H7 (cell line): ENCODE data around the gene MTG2. TPM values are rescaled to one million over a fixed set of nuclear protein-coding genes. Genes with fewer than 3 reads are reported as not detected.

Experiments
- DNase-seq: peaks from one replicate; pipeline ENCODE4 v3.0.0; 2012
- H3K27me3 ChIP-seq: 2 replicates; pipeline ENCODE4 v1.6.0; 2011; ENCODE audit warnings: mild to moderate bottlenecking, low read length; ENCODE audit not compliant: control insufficient read depth, insufficient read depth
- H3K36me3 ChIP-seq: replicated peaks from 2 replicates; pipeline ENCODE4 v1.5.1; 2011; ENCODE audit warnings: low read length; ENCODE audit not compliant: control insufficient read depth, insufficient read depth
- H3K4me3 ChIP-seq: 2 replicates; pipeline ENCODE4 v1.5.1; 2011; ENCODE audit warnings: low read depth, mild to moderate bottlenecking, control low read depth, low read length, moderate library complexity; ENCODE audit not compliant: insufficient read depth
- total RNA-seq: library from RNA; depleted of rRNA; stranded (reverse); fragments of >200 nt; shearing (Covaris generic); gene quantifications from 2 replicates; pipeline ENCODE4 v1.2.3, GENCODE V29; 2014

MTG2 gene
- total RNA-seq, 1 experiment from 2014 or later = 37.8 TPM

GRCh38 chr20:62151225-62151624 lies 31.6 kb upstream of the MTG2 start:
- Histone ChIP-seq H3K27me3 (no peaks in the 10 kb centered on the region), H3K36me3 (peaks cover 2% of the 10 kb centered on the region), H3K4me3 (no peak overlapping the region)
- DNase-seq = no peak

- no peak for DNase-seq
- Histone ChIP-seq H3K27me3 (no peaks in the 10 kb centered on the region), H3K4me3 (no peak overlapping the region), H3K36me3 (peaks cover 2% of the 10 kb centered on the region; the same call in 1 of the 2 replicates)
These were observed 30.9 kb upstream of the MTG2 start for GRCh38 chr20:62151835-62152364.

GRCh38 chr20:62155428-62156253 lies 27.2 kb upstream of the MTG2 start:
- DNase-seq = peak; percentile 80
- Histone ChIP-seq H3K4me3 (no peak overlapping the region), H3K36me3 (peaks cover 8% of the 10 kb centered on the region), H3K27me3 (no peaks in the 10 kb centered on the region)

- Histone ChIP-seq H3K4me3 (no peak overlapping the region), H3K27me3 (no peaks in the 10 kb centered on the region), H3K36me3 (peaks cover 12% of the 10 kb centered on the region)
- DNase-seq = peak; percentile 77
These were observed 26.6 kb upstream of the MTG2 start for GRCh38 chr20:62156254-62156556.

GRCh38 chr20:62156592-62157386 lies 26.0 kb upstream of the MTG2 start:
- DNase-seq = peak; percentile 98
- Histone ChIP-seq H3K36me3 (peaks cover 13% of the 10 kb centered on the region), H3K27me3 (no peaks in the 10 kb centered on the region), H3K4me3 (no peak overlapping the region)

GRCh38 chr20:62157387-62158087 lies 25.3 kb upstream of the MTG2 start:
- H3K4me3 ChIP-seq = no peak overlapping the region
- DNase-seq = peak; percentile 59
- no peaks in the 10 kb centered on the region for H3K27me3 ChIP-seq
- peaks cover 15% of the 10 kb centered on the region for H3K36me3 ChIP-seq

GRCh38 chr20:62158088-62158400 lies 24.8 kb upstream of the MTG2 start:
- DNase-seq = no peak
- H3K4me3 ChIP-seq = no peak overlapping the region
- H3K27me3 ChIP-seq = no peaks in the 10 kb centered on the region
- peaks cover 17% of the 10 kb centered on the region for H3K36me3 ChIP-seq

- no peak for DNase-seq
- no peaks in the 10 kb centered on the region for H3K27me3 ChIP-seq
- H3K36me3 ChIP-seq = peaks cover 17% of the 10 kb centered on the region
- no peak overlapping the region for H3K4me3 ChIP-seq
These were observed 24.3 kb upstream of the MTG2 start for GRCh38 chr20:62158541-62158940.

- Histone ChIP-seq H3K27me3 (no peaks in the 10 kb centered on the region), H3K36me3 (peaks cover 17% of the 10 kb centered on the region), H3K4me3 (no peak overlapping the region)
- peak; percentile 50 for DNase-seq
These were observed 23.8 kb upstream of the MTG2 start for GRCh38 chr20:62159052-62159451.

GRCh38 chr20:62159839-62160238 lies 23.0 kb upstream of the MTG2 start:
- Histone ChIP-seq H3K27me3 (no peaks in the 10 kb centered on the region), H3K36me3 (peaks cover 20% of the 10 kb centered on the region), H3K4me3 (no peak overlapping the region)
- no peak for DNase-seq

- Histone ChIP-seq H3K27me3 (no peaks in the 10 kb centered on the region), H3K4me3 (no peak overlapping the region), H3K36me3 (peaks cover 22% of the 10 kb centered on the region)
- DNase-seq = no peak
These were observed 22.6 kb upstream of the MTG2 start for GRCh38 chr20:62160253-62160652.

- Histone ChIP-seq H3K27me3 (no peaks in the 10 kb centered on the region), H3K36me3 (peaks cover 26% of the 10 kb centered on the region), H3K4me3 (no peak overlapping the region)
- no peak for DNase-seq
These were observed 22.0 kb upstream of the MTG2 start for GRCh38 chr20:62160876-62161275.

GRCh38 chr20:62161347-62161746 lies 21.5 kb upstream of the MTG2 start:
- H3K36me3 ChIP-seq = peaks cover 26% of the 10 kb centered on the region
- no peak for DNase-seq
- H3K4me3 ChIP-seq = no peak overlapping the region
- no peaks in the 10 kb centered on the region for H3K27me3 ChIP-seq

- no peaks in the 10 kb centered on the region for H3K27me3 ChIP-seq
- H3K36me3 ChIP-seq = peaks cover 28% of the 10 kb centered on the region
- DNase-seq = no peak
- H3K4me3 ChIP-seq = no peak overlapping the region
These were observed 19.9 kb upstream of the MTG2 start for GRCh38 chr20:62162765-62163484.
